H1 (cell line): ENCODE results near the gene DTX3.
"Not testable (repeated sequence)": the region's sequence is repeated elsewhere in the genome, so short reads cannot be mapped to it uniquely, and the experiment has no call there.

Experiments used
- ASH2L ChIP-seq: fragments of 200-600, 300-600 bp; sonication (generic); IDR thresholded peaks from one replicate; pipeline ENCODE4 v1.7.1; 2017; ENCODE audit warnings: low read length
- CEBPB ChIP-seq: IDR thresholded peaks from 2 replicates; pipeline ENCODE4 v1.6.1; 2012; ENCODE audit warnings: low read depth, low read length
- EP300 ChIP-seq, 2 experiments: IDR thresholded peaks; 1 replicate in 1 of 2; 2 replicates in 1 of 2; pipeline ENCODE4 v1.6.1; 2011 to 2012; ENCODE audit warnings: low read depth in 2 of 2, low read length in 2 of 2, mild to moderate bottlenecking in 2 of 2, borderline replicate concordance in 1 of 2, inconsistent platforms in 1 of 2, moderate library complexity in 1 of 2
- EZH2 ChIP-seq: fragments of 200-600 bp; sonication (generic); IDR thresholded peaks from 2 replicates; pipeline ENCODE4 v1.7.1; 2012; ENCODE audit warnings: low read depth, mild to moderate bottlenecking, moderate library complexity, low read length, inconsistent platforms; ENCODE audit not compliant: severe bottlenecking
- POLR2AphosphoS5 ChIP-seq: IDR thresholded peaks from 2 replicates; pipeline ENCODE4 v1.6.1; 2011; ENCODE audit warnings: low read depth, low read length
- TAF1 ChIP-seq: IDR thresholded peaks from 2 replicates; pipeline ENCODE4 v1.6.1; 2011; ENCODE audit warnings: mild to moderate bottlenecking, low read depth, low read length
- ZNF274 ChIP-seq: IDR thresholded peaks from 2 replicates; pipeline ENCODE4 v1.7.0; 2012; ENCODE audit warnings: low read length, borderline replicate concordance; ENCODE audit errors: extremely low read depth
- TF ChIP-seq, protein P1 (sequence below), 3 experiments: IDR thresholded peaks; 1 replicate in 2 of 3; 2 replicates in 1 of 3; pipeline versions ENCODE4 v1.5.1 to v1.6.1; 2011; ENCODE audit warnings: low read length in 3 of 3, mild to moderate bottlenecking in 3 of 3, inconsistent platforms in 2 of 3, low read depth in 1 of 3, moderate library complexity in 1 of 3; ENCODE audit not compliant: insufficient read depth in 1 of 3; ENCODE audit errors: control extremely low read depth in 1 of 3

- not testable (repeated sequence) for TF ChIP-seq POLR2AphosphoS5; TAF1; ASH2L; EP300 (IDR thresholded peaks at IDR 0.05; ENCODE audit: borderline replicate concordance in 1 of 2, low read depth in 2 of 2, low read length in 2 of 2); EZH2; CEBPB; ZNF274
- TF ChIP-seq, protein P1, sequence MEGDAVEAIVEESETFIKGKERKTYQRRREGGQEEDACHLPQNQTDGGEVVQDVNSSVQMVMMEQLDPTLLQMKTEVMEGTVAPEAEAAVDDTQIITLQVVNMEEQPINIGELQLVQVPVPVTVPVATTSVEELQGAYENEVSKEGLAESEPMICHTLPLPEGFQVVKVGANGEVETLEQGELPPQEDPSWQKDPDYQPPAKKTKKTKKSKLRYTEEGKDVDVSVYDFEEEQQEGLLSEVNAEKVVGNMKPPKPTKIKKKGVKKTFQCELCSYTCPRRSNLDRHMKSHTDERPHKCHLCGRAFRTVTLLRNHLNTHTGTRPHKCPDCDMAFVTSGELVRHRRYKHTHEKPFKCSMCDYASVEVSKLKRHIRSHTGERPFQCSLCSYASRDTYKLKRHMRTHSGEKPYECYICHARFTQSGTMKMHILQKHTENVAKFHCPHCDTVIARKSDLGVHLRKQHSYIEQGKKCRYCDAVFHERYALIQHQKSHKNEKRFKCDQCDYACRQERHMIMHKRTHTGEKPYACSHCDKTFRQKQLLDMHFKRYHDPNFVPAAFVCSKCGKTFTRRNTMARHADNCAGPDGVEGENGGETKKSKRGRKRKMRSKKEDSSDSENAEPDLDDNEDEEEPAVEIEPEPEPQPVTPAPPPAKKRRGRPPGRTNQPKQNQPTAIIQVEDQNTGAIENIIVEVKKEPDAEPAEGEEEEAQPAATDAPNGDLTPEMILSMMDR (IDR thresholded peaks at IDR 0.05; ENCODE audit: control extremely low read depth in 1 of 3, insufficient read depth in 1 of 3, low read depth in 1 of 3, low read length in 3 of 3), result not testable (repeated sequence)
Observed at GRCh38 chr12:57588951-57589610, 15.5 kb upstream of the DTX3 start.
